GM12801 (cell line): ENCODE measurements around the gene LCA5L.

Experiments
- TF ChIP-seq, protein P1 (sequence below): IDR thresholded peaks from one replicate; pipeline ENCODE4 v1.5.1; 2011; ENCODE audit warnings: control low read depth; ENCODE audit not compliant: insufficient read length; ENCODE audit errors: extremely low read depth

The LCA5L gene

GRCh38 chr21:39461419-39461818 lies 15.8 kb upstream of the LCA5L start:
- TF ChIP-seq, protein P1, sequence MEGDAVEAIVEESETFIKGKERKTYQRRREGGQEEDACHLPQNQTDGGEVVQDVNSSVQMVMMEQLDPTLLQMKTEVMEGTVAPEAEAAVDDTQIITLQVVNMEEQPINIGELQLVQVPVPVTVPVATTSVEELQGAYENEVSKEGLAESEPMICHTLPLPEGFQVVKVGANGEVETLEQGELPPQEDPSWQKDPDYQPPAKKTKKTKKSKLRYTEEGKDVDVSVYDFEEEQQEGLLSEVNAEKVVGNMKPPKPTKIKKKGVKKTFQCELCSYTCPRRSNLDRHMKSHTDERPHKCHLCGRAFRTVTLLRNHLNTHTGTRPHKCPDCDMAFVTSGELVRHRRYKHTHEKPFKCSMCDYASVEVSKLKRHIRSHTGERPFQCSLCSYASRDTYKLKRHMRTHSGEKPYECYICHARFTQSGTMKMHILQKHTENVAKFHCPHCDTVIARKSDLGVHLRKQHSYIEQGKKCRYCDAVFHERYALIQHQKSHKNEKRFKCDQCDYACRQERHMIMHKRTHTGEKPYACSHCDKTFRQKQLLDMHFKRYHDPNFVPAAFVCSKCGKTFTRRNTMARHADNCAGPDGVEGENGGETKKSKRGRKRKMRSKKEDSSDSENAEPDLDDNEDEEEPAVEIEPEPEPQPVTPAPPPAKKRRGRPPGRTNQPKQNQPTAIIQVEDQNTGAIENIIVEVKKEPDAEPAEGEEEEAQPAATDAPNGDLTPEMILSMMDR: no peak

DNA sequence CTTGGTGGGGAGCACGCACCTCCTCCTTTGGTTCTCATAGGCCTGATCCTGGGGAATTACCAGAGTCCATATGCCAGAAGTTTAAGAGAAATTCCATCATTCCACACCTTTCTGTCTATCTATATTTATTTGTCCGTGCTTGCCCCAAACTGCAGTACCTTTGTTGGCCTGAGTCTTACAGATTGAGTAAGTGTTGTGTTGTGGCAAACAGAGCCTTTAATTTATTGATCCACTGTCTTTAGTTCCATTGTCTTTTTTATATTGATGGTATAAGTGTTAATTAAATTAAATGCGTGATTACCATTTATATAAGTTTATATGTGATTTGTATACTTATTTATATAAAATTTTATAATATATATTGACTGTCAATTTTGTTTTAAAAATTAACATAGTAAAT lies 11.1 kb upstream of the LCA5L start:
- TF ChIP-seq, protein P1: no peak

DNA sequence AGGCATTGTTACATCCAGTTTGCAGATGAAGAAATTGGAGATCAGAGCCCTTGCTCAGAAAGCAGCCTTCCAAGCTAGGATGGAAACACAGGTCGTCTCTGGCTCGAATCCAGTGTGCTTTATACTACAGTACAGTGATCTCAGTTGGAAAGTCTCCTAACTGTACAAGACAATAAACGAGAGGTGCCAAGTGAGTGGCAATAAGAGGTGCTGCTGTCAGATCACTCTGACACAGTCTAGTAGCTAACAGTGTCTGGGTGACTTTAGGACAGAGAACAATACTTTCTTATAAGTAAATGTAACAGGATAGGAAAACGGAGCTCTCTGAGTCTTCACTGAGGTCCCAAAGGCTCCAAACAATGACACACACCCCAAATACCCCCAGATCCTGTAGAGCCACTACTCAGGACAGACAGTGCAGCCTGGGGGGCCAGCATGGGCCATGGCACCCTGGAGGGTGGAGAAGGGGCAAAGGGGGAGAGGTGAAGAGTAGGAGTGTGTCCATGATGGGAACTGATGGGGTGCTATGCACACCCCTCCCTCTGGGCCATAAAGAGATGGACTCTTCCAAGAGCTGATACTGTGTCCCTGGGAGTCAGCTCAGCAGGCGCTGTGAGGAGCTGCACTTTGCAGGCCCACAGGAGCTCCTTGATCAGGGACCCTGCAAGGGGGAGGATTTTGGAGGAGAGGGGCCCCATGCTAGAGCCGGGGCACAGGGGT lies 9.5 kb upstream of the LCA5L start:
- TF ChIP-seq, protein P1: no peak

DNA sequence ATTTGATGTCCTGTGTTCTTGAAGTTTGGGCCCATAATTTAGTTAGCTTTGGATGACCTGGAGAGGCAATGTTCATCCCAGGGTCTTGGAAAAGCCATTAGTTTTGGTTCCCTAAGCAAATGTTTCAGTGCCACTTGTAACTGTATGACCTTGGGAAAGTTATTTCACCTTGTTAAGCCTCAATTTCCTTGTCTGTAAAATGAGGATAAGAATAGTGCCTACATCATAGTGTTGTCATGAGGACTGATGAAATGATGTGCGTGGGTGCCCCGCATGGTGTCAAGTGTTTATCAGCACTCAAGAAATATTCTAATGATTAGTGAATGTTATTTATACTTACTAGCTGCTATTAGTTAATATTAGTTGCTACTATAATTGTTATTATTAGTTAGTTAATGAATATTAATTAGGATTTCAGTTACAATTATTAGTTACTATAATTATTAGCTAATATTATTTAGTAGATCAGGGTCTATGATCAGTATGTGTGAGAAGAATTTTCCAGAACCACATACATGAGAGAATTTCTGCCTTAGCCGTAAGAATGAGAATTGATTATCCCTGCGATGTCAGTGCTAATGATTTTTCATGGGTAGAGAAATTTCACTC lies 8.1 kb upstream of the LCA5L start:
- TF ChIP-seq, protein P1: no peak

- TF ChIP-seq, protein P1: no peak
These were observed 7.4 kb upstream of the LCA5L start for GRCh38 chr21:39452970-39453342.

GRCh38 chr21:39452207-39452969 lies 6.8 kb upstream of the LCA5L start:
- TF ChIP-seq, protein P1: no peak

DNA sequence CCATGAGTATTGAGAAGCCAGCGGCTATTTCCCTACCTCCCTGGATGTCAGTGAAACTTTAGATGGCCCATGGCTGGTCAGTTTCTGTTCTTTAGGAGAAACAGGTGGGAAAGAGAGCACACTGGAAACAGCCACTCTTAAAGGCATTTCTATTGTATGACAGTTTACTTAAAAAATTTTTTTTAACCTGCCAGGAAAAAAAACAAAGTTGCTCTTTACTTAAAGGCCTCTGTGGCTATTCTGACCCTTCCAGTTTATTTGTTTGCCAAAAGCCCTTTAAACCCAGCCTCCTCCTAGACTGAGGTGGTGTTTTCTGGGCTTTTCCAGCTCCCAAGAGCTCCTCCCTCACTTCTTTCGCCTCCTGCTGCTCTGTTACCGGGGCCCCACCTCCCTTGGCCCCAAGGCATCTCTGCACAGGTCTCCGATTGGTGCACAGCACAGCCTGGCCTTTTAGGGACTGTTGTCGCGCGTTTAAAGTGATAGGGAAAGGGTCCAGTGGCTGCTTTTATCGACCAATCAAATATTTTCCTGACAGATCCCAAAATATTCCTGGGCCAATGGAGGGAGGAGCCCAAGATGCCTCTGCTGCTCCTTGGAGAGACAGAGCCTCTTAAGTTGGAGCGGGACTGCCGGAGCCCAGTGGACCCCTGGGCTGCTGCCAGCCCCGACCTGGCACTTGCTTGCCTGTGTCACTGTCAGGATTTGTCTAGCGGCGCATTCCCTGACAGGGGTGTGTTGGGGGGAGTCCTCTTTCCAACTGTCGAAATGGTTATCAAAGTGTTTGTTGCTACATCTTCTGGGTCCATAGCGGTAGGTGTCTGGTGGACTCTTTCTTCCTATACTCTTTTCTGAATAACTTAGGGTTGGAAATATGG lies 6.0 kb upstream of the LCA5L start, which contains the start of gene SH3BGR:
Gene SH3BGR (plus strand): TSS at position 639 of the 875 bp plus-strand sequence. CDS start 127 bp downstream, at position 766.
- TF ChIP-seq, protein P1: no peak
